AG10803 (cell line): ENCODE data around the gene ZNF236.
"Not testable (repeated sequence)": the region's sequence is repeated elsewhere in the genome, so short reads cannot be mapped to it uniquely, and the experiment has no call there.

Source experiments
- DNase-seq: peaks from one replicate; pipeline ENCODE4 v3.0.0; 2010; ENCODE audit warnings: low read depth
- H3K4me3 ChIP-seq: 2 replicates; pipeline ENCODE4 v1.5.1; 2011; ENCODE audit warnings: mild to moderate bottlenecking, low read length, control low read depth
- TF ChIP-seq, protein P1 (sequence below): conservative IDR thresholded peaks from 2 replicates; pipeline ENCODE4 v1.5.1; 2011; ENCODE audit warnings: mild to moderate bottlenecking, low read length, control low read depth, inconsistent platforms

The ZNF236 gene

GRCh38 chr18:76962851-76963250 lies 140.5 kb downstream of the ZNF236 start:
- no peak overlapping the region for H3K4me3 ChIP-seq
- TF ChIP-seq, protein P1, sequence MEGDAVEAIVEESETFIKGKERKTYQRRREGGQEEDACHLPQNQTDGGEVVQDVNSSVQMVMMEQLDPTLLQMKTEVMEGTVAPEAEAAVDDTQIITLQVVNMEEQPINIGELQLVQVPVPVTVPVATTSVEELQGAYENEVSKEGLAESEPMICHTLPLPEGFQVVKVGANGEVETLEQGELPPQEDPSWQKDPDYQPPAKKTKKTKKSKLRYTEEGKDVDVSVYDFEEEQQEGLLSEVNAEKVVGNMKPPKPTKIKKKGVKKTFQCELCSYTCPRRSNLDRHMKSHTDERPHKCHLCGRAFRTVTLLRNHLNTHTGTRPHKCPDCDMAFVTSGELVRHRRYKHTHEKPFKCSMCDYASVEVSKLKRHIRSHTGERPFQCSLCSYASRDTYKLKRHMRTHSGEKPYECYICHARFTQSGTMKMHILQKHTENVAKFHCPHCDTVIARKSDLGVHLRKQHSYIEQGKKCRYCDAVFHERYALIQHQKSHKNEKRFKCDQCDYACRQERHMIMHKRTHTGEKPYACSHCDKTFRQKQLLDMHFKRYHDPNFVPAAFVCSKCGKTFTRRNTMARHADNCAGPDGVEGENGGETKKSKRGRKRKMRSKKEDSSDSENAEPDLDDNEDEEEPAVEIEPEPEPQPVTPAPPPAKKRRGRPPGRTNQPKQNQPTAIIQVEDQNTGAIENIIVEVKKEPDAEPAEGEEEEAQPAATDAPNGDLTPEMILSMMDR, result no peak
- no peak for DNase-seq

GRCh38 chr18:76963936-76964335 lies 141.6 kb downstream of the ZNF236 start:
- DNase-seq, result no peak
- TF ChIP-seq, protein P1, result no peak

DNA sequence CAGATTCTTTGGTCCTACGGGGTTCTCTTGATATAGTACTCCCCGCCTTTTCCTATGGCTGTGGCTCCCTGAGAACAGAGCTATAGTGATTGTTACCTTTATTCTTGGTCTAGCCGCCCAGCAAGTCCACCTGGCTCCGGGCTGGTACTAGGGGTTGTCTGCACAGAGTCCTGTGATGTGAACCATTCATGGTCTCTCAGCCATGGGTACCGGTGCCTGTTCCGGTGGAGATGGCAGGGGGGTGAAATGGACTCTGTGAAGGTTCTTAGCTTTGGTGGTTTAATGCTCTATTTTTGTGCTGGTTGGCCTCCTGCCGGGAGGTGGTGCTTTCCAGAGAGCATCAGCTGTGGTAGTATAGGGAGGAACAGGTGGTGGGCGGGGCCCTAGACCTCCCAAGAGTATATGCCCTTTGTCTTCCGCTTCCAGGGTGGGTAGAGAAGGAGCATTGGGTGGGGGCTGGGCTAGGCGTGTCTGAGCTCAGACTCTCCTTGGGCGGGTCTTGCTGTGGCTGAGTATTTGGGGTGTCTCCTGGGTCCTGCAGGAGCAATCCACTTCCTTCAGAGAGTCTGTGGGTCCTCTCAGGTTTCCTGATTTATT lies 143.3 kb downstream of the ZNF236 start:
- not testable (repeated sequence) for DNase-seq, H3K4me3 ChIP-seq

More at GRCh38 chr18:76963936-76964335, 141.6 kb downstream of the ZNF236 start:
- H3K4me3 ChIP-seq, result no peak overlapping the region

GRCh38 chr18:76967299-76967698 lies 144.9 kb downstream of the ZNF236 start:
- DNase-seq, H3K4me3 ChIP-seq: not testable (repeated sequence)

- no peak overlapping the region for H3K4me3 ChIP-seq
- TF ChIP-seq, protein P1, result no peak
- DNase-seq, result no peak
Observed at GRCh38 chr18:76967721-76968472, 145.5 kb downstream of the ZNF236 start.

GRCh38 chr18:76970770-76971559 lies 148.6 kb downstream of the ZNF236 start:
- H3K4me3 ChIP-seq, result no peak overlapping the region
- TF ChIP-seq, protein P1, result no peak
- no peak for DNase-seq

DNA sequence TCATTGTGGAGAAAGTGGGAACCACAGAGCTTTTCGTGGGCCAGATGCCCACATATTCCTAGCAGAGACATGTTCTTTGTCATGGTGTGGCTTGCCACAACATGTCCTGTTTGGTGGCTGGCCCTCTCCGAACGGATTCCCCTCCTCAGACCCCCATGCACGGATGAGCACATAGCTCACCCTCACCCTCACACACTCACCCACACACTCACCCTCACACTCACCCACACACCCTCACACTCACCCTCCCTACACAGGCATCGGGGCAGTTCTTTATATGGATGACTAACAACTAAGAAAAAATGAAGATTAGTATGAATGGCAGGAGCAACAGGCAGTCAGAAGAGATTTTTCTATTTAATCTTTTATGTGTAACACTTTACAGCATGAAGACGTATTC lies 149.9 kb downstream of the ZNF236 start:
- TF ChIP-seq, protein P1, result no peak
- no peak for DNase-seq
- no peak overlapping the region for H3K4me3 ChIP-seq
